Fibroblast of mammary gland (primary cell): Measurements from ENCODE around the gene SBF2.

Source experiments
- DNase-seq: peaks from one replicate; pipeline ENCODE4 v3.0.0-alpha.2; 2010; ENCODE audit warnings: low read depth
- H3K4me3 ChIP-seq: 2 replicates; pipeline ENCODE4 v1.5.1; 2011; ENCODE audit warnings: low read depth, mild to moderate bottlenecking, low read length, moderate library complexity; ENCODE audit not compliant: control insufficient read depth
- CTCF ChIP-seq: conservative IDR thresholded peaks from 2 replicates; pipeline ENCODE4 v1.5.1; 2011; ENCODE audit warnings: low read depth, low read length, inconsistent platforms; ENCODE audit not compliant: control insufficient read depth, insufficient read depth

Gene SBF2

GRCh38 chr11:10328314-10329098 is 34.5 kb upstream of the SBF2 start:
- no peak overlapping the region for H3K4me3 ChIP-seq
- TF ChIP-seq CTCF, result no peak
- DNase-seq, result peak; percentile 79

- DNase-seq, result peak; percentile 79
- TF ChIP-seq CTCF, result no peak
- H3K4me3 ChIP-seq, result no peak overlapping the region
Measured at GRCh38 chr11:10327254-10327653, 33.2 kb upstream of the SBF2 start.

DNA sequence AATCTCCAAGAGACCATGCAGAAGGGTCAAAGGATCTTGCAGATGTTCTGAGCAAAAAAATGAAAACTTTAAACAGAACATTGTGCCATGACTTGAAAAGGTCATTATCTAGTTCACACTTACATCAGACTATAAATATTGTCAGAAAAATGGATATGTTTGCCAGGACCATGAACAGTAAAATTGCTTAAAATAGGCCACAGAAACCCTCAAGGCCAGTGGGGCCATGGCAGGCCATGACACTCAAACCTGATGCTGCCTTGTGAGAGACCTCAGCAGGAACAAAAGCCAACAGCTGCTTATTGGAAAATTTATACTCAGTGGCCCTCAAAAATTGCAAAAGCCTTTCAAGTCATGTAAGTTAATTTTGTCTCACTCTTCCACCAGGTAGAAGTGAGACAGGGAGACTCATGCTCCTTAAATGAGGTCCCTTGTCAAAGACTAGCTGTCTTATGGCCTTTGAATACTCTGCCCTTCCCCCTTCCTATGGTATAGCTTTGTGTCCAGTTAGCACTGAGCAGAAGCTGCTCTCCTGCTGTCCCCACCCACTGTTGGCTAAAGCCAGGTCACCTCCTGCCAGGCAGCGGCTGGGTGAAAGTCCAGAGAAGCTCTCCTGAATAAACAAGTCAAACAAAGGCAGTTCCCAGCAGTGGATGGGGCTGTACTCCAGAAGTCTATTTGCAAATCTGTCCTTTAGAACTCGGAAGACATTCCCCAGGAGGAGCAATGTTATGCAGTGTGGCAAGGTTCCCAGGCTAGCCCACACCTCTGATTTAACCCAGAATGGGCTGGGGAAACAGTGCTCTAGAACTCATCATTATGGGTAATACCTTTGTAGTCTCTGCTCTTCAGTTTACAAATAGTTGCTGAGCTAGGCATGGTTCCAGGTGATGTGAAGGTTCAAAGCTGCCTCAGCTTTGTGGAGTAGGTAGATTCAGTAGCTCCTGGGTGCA is 32.3 kb upstream of the SBF2 start:
- no peak for TF ChIP-seq CTCF
- H3K4me3 ChIP-seq, result no peak overlapping the region
- peak; percentile 55 for DNase-seq

- H3K4me3 ChIP-seq, result no peak overlapping the region
- no peak for TF ChIP-seq CTCF
- DNase-seq, result peak; percentile 97
Measured at GRCh38 chr11:10325277-10326011, 31.4 kb upstream of the SBF2 start.

DNA sequence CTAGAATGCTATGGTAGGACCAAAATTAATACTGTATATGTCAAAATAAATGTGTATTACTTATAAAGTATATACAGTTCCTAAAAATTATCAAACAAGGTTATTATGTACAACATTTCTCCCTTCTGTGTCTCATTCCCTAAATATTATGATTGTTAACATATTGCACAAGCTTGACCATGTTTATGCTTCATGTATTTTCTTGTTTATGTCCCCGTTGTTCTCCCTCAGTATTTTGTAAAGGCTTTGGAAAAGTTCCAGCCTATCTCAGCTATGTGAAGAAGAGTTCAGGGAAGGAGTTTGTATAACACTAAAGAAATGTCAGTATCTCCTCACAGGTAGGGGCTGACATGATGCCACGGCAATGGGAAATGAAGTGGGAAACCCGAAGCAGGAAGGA is 30.5 kb upstream of the SBF2 start:
- DNase-seq, result no peak
- H3K4me3 ChIP-seq, result no peak overlapping the region
- no peak for TF ChIP-seq CTCF

DNA sequence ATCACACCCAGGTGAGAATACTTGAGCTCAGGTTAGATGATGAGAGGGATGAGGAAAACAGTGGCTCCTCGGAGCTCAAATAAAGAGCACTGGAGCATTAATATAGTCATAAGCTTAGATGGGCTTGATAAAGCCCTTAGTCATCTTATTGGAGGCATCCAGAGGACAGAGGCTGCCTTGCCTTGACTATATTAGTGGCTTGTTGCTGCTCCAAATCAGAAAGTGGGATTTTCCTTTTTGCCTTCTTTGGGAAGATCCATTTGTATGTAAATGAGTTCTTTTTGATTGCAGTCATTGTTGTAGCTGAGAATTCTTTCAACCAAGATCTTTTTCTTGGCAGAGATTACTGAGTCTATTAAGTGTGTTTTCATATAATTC is 29.8 kb upstream of the SBF2 start:
- peak; percentile 49 for DNase-seq
- no peak overlapping the region for H3K4me3 ChIP-seq
- no peak for TF ChIP-seq CTCF
